Nephron (organoid): ENCODE results near the gene POTEE.
"Not testable (repeated sequence)": the region's sequence is repeated elsewhere in the genome, so short reads cannot be mapped to it uniquely, and the experiment has no call there.

Experiments
- H3K27ac Mint-ChIP-seq, 3 experiments: 2 replicates each; pipeline ENCODE4 v1.8.0; 2020; ENCODE audit warnings: mixed read lengths in 3 of 3, mild to moderate bottlenecking in 2 of 3, moderate library complexity in 1 of 3
- H3K27me3 Mint-ChIP-seq: 2 replicates; pipeline ENCODE4 v1.8.0; 2021; ENCODE audit warnings: low read depth, mild to moderate bottlenecking, moderate library complexity, mixed read lengths
- H3K36me3 Mint-ChIP-seq: 2 replicates; pipeline ENCODE4 v1.8.0; 2020; ENCODE audit warnings: low read depth, mixed read lengths
- H3K4me1 Mint-ChIP-seq: 2 replicates; pipeline ENCODE4 v1.8.0; 2020; ENCODE audit warnings: mixed read lengths
- H3K4me3 Mint-ChIP-seq, 3 experiments: 2 replicates each; pipeline ENCODE4 v1.8.0; 2020; ENCODE audit warnings: mild to moderate bottlenecking in 3 of 3, mixed read lengths in 3 of 3, moderate library complexity in 2 of 3
- H3K9me3 Mint-ChIP-seq: 2 replicates; pipeline ENCODE4 v1.8.0; 2020; ENCODE audit warnings: mixed read lengths

Gene POTEE

DNA sequence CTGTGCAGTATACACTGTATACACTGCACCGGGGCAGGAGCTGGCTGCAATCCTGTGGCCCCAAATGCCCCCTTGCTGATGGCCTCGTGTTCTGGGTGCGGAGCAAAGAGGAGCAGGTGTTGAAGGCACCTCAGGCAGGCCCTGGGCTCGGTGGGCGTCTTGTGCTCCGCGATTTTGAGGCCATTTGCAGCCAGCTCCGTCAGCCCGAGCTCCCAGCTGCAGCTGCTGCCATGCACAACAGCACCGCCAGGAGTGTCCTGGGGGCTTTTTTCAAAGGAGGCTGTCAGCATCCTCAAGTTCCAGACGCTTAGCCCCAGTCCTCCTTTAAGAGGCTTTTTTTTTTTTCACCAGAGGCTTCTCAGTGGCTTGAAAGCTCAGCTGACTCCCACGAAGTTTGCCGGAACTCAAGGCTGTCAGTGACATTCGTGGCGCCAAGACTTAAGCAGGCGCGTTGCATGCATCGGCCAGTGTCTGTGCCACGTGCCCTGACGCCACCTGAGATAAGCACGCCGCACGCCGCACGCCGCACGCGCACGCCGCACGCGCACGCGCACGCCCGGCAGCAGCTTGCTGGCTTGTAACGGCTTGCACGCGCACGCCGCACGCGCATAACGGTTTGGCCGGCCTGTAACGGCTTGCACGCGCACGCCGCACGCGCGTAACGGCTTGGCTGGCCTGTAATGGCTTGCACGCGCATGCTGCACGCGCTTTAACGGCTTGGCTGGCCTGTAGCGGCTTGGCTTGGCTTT lies 8.1 kb downstream of the POTEE start:
- H3K9me3 Mint-ChIP-seq, H3K4me1 Mint-ChIP-seq, H3K4me3 Mint-ChIP-seq, H3K27ac Mint-ChIP-seq, H3K27me3 Mint-ChIP-seq, H3K36me3 Mint-ChIP-seq: not testable (repeated sequence)

- not testable (repeated sequence) for H3K36me3 Mint-ChIP-seq, H3K4me3 Mint-ChIP-seq, H3K27me3 Mint-ChIP-seq, H3K9me3 Mint-ChIP-seq, H3K4me1 Mint-ChIP-seq
- peak overlapping the region; percentile 96 to 97 (median 96) for H3K27ac Mint-ChIP-seq
Observed at GRCh38 chr2:131235543-131236449, 26.5 kb downstream of the POTEE start.
